HFF-Myc (cell line): ENCODE results near the gene NAA60.

Experiments
- DNase-seq: peaks from one replicate; pipeline ENCODE4 v3.0.0-alpha.2; 2011; ENCODE audit warnings: low read depth; ENCODE audit errors: extremely low read depth
- H3K4me3 ChIP-seq: replicated peaks from 2 replicates; pipeline ENCODE4 v1.5.1; 2011; ENCODE audit warnings: low read depth, mild to moderate bottlenecking, control low read depth, low read length
- CTCF ChIP-seq: IDR thresholded peaks from 2 replicates; pipeline ENCODE4 v1.5.1; 2012; ENCODE audit warnings: mild to moderate bottlenecking, low read depth, low read length, control low read depth; ENCODE audit errors: missing control alignments

NAA60 gene

GRCh38 chr16:3536271-3536731 is 92.8 kb downstream of the NAA60 start:
- no peak for DNase-seq
- no peak for TF ChIP-seq CTCF
- no peak overlapping the region for H3K4me3 ChIP-seq
